Ishikawa (cell line): ENCODE data around the gene LONP2.

Experiments used
- CEBPB ChIP-seq: IDR thresholded peaks from 2 replicates; pipeline ENCODE4 v1.6.1; 2012
- CREB1 ChIP-seq: IDR thresholded peaks from 2 replicates; pipeline ENCODE4 v1.6.1; 2012; ENCODE audit warnings: low read depth
- EGR1 ChIP-seq: IDR thresholded peaks from 2 replicates; pipeline ENCODE4 v1.6.1; 2012
- EP300 ChIP-seq: IDR thresholded peaks from 2 replicates; pipeline ENCODE4 v1.6.1; 2012; ENCODE audit warnings: borderline replicate concordance
- FOXM1 ChIP-seq: IDR thresholded peaks from 2 replicates; pipeline ENCODE4 v1.6.1; 2012; ENCODE audit warnings: low read depth, borderline replicate concordance
- NFIC ChIP-seq: IDR thresholded peaks from 2 replicates; pipeline ENCODE4 v1.6.1; 2012
- RAD21 ChIP-seq: IDR thresholded peaks from 2 replicates; pipeline ENCODE4 v1.6.1; 2012; ENCODE audit warnings: low read depth
- REST ChIP-seq: IDR thresholded peaks from 2 replicates; pipeline ENCODE4 v1.6.1; 2012; ENCODE audit warnings: low read depth, mild to moderate bottlenecking
- TAF1 ChIP-seq: IDR thresholded peaks from 2 replicates; pipeline ENCODE4 v1.6.1; 2012; ENCODE audit warnings: low read depth, mild to moderate bottlenecking
- TCF12 ChIP-seq: IDR thresholded peaks from 2 replicates; pipeline ENCODE4 v1.6.1; 2012; ENCODE audit warnings: low read depth
- TEAD4 ChIP-seq: IDR thresholded peaks from 2 replicates; pipeline ENCODE4 v1.6.1; 2012
- USF1 ChIP-seq: IDR thresholded peaks from 2 replicates; pipeline ENCODE4 v1.6.1; 2012
- YY1 ChIP-seq: IDR thresholded peaks from 2 replicates; pipeline ENCODE4 v1.6.1; 2012; ENCODE audit warnings: low read depth
- ZBTB7A ChIP-seq: IDR thresholded peaks from 2 replicates; pipeline ENCODE4 v1.6.1; 2012; ENCODE audit warnings: low read depth
- TF ChIP-seq, protein P1 (sequence below): IDR thresholded peaks from 2 replicates; pipeline ENCODE4 v1.6.1; 2012

LONP2 gene

DNA sequence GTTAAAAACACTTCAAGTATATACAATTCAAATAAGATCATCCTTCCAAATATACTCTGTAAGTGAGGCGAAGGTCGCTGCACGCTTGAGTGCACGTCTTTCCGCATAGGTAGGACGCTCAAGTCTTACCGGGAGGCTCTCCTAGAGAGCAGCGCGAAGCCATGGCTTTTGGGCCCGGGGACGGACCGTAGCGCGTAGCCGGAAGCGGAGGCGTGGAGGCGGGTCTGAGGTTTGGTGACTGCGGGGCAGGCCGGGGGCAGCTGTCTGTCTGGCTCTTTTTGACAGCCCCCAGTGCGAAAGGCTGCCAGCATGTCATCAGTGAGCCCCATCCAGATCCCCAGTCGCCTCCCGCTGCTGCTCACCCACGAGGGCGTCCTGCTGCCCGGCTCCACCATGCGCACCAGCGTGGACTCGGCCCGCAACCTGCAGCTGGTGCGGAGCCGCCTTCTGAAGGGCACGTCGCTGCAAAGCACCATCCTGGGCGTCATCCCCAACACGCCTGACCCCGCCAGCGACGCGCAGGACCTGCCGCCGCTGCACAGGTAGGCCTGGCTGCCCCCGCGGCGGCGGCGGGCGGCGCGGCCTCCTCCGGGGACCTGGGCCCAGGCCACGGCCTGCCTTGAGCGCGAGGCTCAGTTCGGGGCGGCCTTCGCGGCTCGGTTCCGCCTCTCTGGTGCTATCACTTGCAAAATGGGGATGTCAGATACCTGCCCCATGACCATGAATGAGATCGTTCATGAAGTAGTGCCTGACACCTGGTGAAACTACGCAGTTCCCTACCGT is at the start of gene LONP2:
TSS of gene LONP2 (plus strand) at position 221 of the 783 bp plus-strand sequence. CDS start at position 310, 89 bp downstream.
- TF ChIP-seq ZBTB7A (no peak), CREB1 (peak; percentile 83), EGR1 (peak; percentile 99), NFIC (no peak), FOXM1 (no peak), REST (no peak), EP300 (0 out of 2 replicates have a peak, but pooled peaks have one; percentile 31), TAF1 (peak; percentile 76), USF1 (no peak), CEBPB (no peak), RAD21 (no peak), YY1 (peak; percentile 62; the same call in 1 of the 2 replicates), TCF12 (peak; percentile 68), TEAD4 (peak; percentile 7; the same call in 1 of the 2 replicates)
- TF ChIP-seq, protein P1, sequence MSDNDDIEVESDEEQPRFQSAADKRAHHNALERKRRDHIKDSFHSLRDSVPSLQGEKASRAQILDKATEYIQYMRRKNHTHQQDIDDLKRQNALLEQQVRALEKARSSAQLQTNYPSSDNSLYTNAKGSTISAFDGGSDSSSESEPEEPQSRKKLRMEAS = peak; percentile 79

GRCh38 chr16:48194828-48195556 is 49.1 kb upstream of the LONP2 start:
- TF ChIP-seq NFIC (peak; percentile 65), TAF1 (no peak), CEBPB (0 out of 2 replicates have a peak, but pooled peaks have one; percentile 13)

GRCh38 chr16:48197294-48197693 is 46.8 kb upstream of the LONP2 start:
- no peak for TF ChIP-seq YY1
- no peak for TF ChIP-seq CEBPB
- no peak for TF ChIP-seq USF1
- TF ChIP-seq TCF12 = no peak
- TF ChIP-seq ZBTB7A = no peak
- no peak for TF ChIP-seq REST
- no peak for TF ChIP-seq NFIC
- no peak for TF ChIP-seq RAD21
- TF ChIP-seq TEAD4 = no peak
- no peak for TF ChIP-seq EGR1
- no peak for TF ChIP-seq EP300
- no peak for TF ChIP-seq CREB1
- TF ChIP-seq TAF1 = no peak

DNA sequence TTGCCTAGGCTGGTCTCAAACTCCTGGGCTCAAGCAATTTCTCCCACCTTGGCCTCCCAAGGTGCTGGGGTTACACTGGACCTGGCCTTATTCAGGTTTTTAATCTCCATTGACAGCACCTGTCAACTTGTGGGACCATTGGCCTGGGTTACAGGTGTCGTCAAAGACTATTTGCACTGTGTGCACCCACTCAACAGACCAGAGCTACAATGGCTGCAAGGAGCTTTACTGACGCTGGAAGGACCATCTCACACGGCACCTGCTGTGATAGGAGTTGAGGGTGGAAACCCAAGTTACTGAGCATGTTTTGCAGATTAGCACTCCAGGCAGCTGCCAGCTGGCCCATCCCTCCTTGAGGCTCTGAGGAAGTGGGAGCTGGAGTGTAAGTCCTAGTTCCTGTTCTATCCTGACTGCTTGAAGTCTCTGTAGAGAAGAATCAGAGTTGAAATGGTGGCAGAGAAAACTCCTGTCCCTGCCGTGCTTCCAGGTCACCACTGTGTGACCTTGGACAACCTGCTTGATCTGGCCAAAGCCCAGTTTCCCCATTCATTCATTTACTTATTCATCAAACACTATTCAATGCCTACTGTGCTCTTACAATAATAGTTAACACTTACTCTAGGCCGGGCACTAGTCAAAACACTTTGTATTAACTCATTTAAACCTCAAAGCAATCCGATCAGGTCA is 42.4 kb upstream of the LONP2 start:
- TF ChIP-seq TAF1 (no peak), ZBTB7A (no peak), NFIC (no peak), CREB1 (no peak), RAD21 (no peak), TEAD4 (no peak), FOXM1 (no peak), TCF12 (no peak), EGR1 (no peak)
